Activated CD8-positive, alpha-beta memory T cell treated with anti-CD3 and anti-CD28 coated beads, Interleukin-2, amount 10 ng/mL, durations not matched to agents 7 days and 5 days (primary cell): ENCODE results near the gene DPF3. TPM values are rescaled to one million over a fixed set of nuclear protein-coding genes. Genes with fewer than 3 reads are reported as not detected.

Experiments used
- ATAC-seq: fragments of 150-1000 bp; cut with Tn5 transposase; one replicate; pipeline ENCODE4 v1.10.0; 2021; ENCODE audit warnings: moderate library complexity
- CTCF ChIA-PET: fragments of 350-600 bp; sonication (Branson Sonifier 250); formaldehyde crosslinking; loops from one replicate; lab custom pipeline; 2021; ENCODE audit warnings: antibody characterized with exemption; lab: Charles Lee
- DNase-seq: peaks from one replicate; pipeline ENCODE4 v3.0.0-alpha.2; 2020
- H3K27ac Mint-ChIP-seq: one replicate; pipeline ENCODE4 v1.8.0; 2021; ENCODE audit warnings: mild to moderate bottlenecking, mixed read lengths
- H3K27me3 Mint-ChIP-seq: one replicate; pipeline ENCODE4 v1.8.0; 2021; ENCODE audit warnings: mixed read lengths
- H3K36me3 Mint-ChIP-seq: one replicate; pipeline ENCODE4 v1.8.0; 2021; ENCODE audit warnings: mild to moderate bottlenecking, mixed read lengths
- H3K4me1 Mint-ChIP-seq: one replicate; pipeline ENCODE4 v1.8.0; 2021; ENCODE audit warnings: mixed read lengths
- H3K4me3 Mint-ChIP-seq: one replicate; pipeline ENCODE4 v1.8.0; 2021; ENCODE audit warnings: mild to moderate bottlenecking, moderate library complexity, mixed read lengths
- H3K9me3 Mint-ChIP-seq: one replicate; pipeline ENCODE4 v1.8.0; 2022; ENCODE audit warnings: low read depth, mixed read lengths
- total RNA-seq, 2 experiments: library from RNA; stranded (reverse); gene quantifications; one replicate each; pipeline ENCODE4 v1.2.3, GENCODE V29; 2021

DPF3 gene
- total RNA-seq, 2 experiments from 2014 or later: 10.2 to 12.2 TPM

- peaks cover 64% of the 10 kb centered on the region for H3K27me3 Mint-ChIP-seq
- no peak for DNase-seq
- no peak for ATAC-seq
- CTCF ChIA-PET: no interaction called here
- no peaks in the 10 kb centered on the region for H3K9me3 Mint-ChIP-seq
- no peaks in the 10 kb centered on the region for H3K36me3 Mint-ChIP-seq
- no peaks in the 10 kb centered on the region for H3K4me1 Mint-ChIP-seq
- no peak overlapping the region for H3K4me3 Mint-ChIP-seq
- H3K27ac Mint-ChIP-seq: no peak overlapping the region
Measured at GRCh38 chr14:72920008-72920407, 26.1 kb upstream of the DPF3 start.

DNA sequence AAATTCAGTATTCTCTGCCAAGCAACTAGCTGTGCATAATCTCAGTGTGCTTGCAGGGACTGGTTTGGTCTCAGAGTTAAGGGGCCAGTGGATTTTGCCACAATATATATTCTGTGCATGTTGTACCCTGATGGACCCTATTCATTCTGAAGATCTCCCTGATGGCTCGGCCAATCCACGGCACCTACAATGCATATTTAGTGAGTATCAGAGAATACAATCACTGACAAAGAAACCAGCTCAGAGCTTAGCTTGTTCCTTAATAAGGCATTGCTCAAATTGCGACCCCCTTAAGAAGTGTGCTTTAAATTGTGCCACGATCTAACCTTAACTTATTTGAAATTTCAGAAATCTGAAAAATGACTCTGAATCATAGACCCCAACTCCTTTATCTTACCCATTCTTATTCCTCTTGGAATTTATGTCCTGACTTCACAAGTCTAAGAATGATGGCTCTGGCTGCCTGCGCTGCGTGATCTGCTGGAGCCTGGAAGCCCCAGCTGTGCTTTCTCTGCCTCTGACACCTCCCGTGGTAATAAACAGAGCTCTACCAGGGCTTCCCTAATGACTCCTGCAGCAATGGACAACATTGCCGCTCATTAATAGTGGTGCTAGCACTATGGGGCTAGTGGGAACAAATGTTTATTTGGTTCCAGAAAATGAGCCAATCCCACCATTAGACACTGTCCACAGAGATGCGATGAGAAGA, 23.3 kb upstream of the DPF3 start:
- Mint-ChIP-seq H3K36me3 (no peaks in the 10 kb centered on the region), H3K4me3 (no peak overlapping the region), H3K27ac (no peak overlapping the region), H3K27me3 (peaks cover 72% of the 10 kb centered on the region), H3K4me1 (peaks cover 5% of the 10 kb centered on the region), H3K9me3 (no peaks in the 10 kb centered on the region)
- CTCF ChIA-PET: interaction anchor here (0.6 to 1.3 kb wide), 2 partner anchors 12 to 403 kb away, joined by 3 read pairs; no protein-coding TSS in a partner anchor
- no peak for DNase-seq
- no peak for ATAC-seq

GRCh38 chr14:72916174-72916573, 22.3 kb upstream of the DPF3 start:
- ATAC-seq (no peak), DNase-seq (no peak)
- H3K4me1 Mint-ChIP-seq: peaks cover 7% of the 10 kb centered on the region
- H3K27me3 Mint-ChIP-seq: peaks cover 64% of the 10 kb centered on the region
- no peak overlapping the region for H3K27ac Mint-ChIP-seq
- H3K4me3 Mint-ChIP-seq: no peak overlapping the region
- no peaks in the 10 kb centered on the region for H3K9me3 Mint-ChIP-seq
- CTCF ChIA-PET: no interaction called here
- H3K36me3 Mint-ChIP-seq: no peaks in the 10 kb centered on the region

DNA sequence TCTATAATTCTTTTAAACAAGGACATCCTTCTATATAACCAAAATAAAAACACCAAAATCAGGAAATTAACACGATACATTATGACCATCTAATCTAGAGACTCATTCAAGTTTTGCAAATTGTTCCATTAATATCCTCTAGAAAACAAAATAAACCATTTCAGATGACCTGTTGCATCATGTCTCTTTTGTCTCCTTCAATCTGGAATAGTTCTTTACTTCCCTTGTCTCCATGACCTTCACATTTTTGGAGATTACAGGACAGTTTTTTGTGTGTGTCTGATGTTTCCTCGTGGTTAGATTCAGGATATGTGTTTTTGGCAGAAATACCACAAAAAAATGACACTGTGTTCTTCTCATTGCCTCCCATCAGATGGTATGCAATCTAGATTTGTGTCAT, 19.9 kb upstream of the DPF3 start:
- no peak for ATAC-seq
- Mint-ChIP-seq H3K4me3 (no peak overlapping the region), H3K9me3 (no peaks in the 10 kb centered on the region), H3K27me3 (peaks cover 58% of the 10 kb centered on the region), H3K4me1 (peaks cover 9% of the 10 kb centered on the region), H3K27ac (no peak overlapping the region), H3K36me3 (no peaks in the 10 kb centered on the region)
- CTCF ChIA-PET: no interaction called here
- no peak for DNase-seq

DNA sequence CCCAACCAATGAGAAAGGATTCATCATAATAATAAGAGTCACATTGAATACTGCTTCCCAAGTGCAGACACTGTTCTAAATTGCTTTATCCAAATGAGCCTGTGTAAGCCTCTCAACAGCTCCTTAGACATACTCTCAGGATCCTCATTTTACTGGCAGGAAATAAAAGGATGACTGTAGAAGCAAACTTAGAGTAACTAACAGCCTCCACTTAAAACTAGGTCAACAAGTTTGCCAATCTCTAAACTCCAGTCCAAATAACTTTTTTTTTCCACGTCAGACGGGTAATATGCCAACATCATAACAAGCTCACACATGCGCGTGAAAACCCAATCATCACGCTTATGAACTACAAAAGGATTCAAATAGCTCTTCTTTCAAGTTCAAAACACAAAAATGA, 15.3 kb upstream of the DPF3 start:
- ATAC-seq (no peak), DNase-seq (no peak)
- no peak overlapping the region for H3K27ac Mint-ChIP-seq
- H3K36me3 Mint-ChIP-seq: no peaks in the 10 kb centered on the region
- H3K9me3 Mint-ChIP-seq: no peaks in the 10 kb centered on the region
- H3K27me3 Mint-ChIP-seq: peaks cover 51% of the 10 kb centered on the region
- H3K4me1 Mint-ChIP-seq: peaks cover 25% of the 10 kb centered on the region
- CTCF ChIA-PET: interaction anchor here (0.7 to 3.3 kb wide), 7 partner anchors 11 to 404 kb away, joined by 3 to 40 read pairs (median 3); partner anchors contain the start of gene DCAF4
- H3K4me3 Mint-ChIP-seq: no peak overlapping the region

- H3K4me3 Mint-ChIP-seq: no peak overlapping the region
- no peaks in the 10 kb centered on the region for H3K9me3 Mint-ChIP-seq
- H3K4me1 Mint-ChIP-seq: peaks cover 21% of the 10 kb centered on the region
- no peaks in the 10 kb centered on the region for H3K36me3 Mint-ChIP-seq
- no peak overlapping the region for H3K27ac Mint-ChIP-seq
- CTCF ChIA-PET: interaction anchor here (1.5 to 3.3 kb wide), 2 partner anchors 14 to 392 kb away, joined by 3 to 40 read pairs; no protein-coding TSS in a partner anchor
- H3K27me3 Mint-ChIP-seq: peaks cover 46% of the 10 kb centered on the region
- DNase-seq (no peak), ATAC-seq (no peak)
Measured at GRCh38 chr14:72907886-72908285, 14.0 kb upstream of the DPF3 start.

DNA sequence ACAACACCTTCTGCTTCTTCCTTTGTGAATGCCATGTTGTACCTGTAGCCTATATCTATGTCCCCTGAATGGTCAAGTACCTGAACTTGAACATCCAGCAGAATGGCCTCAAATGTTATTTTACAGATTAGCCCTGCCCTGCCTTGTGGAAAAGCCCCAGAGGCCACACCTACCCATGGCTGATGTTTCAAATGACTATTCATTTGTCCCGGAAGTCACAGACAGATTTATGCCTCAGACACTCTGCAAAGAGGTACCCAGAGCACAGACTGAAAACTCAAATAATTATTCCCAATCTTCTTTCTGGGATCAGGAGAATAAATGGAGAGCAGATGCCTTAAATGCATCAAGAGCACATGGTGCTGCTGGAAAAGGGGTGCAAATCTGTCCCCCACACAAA, 13.0 kb upstream of the DPF3 start:
- no peak for DNase-seq
- ATAC-seq: peak; percentile 60
- peaks cover 21% of the 10 kb centered on the region for H3K4me1 Mint-ChIP-seq
- CTCF ChIA-PET: interaction anchor here (3.3 to 5.0 kb wide), 3 partner anchors 13 to 391 kb away, joined by 35 to 199 read pairs (median 40); partner anchors contain the start of gene DPF3
- H3K27me3 Mint-ChIP-seq: peaks cover 44% of the 10 kb centered on the region
- no peak overlapping the region for H3K27ac Mint-ChIP-seq
- H3K4me3 Mint-ChIP-seq: no peak overlapping the region
- H3K9me3 Mint-ChIP-seq: no peaks in the 10 kb centered on the region
- H3K36me3 Mint-ChIP-seq: no peaks in the 10 kb centered on the region

- Mint-ChIP-seq H3K27ac (no peak overlapping the region), H3K36me3 (no peaks in the 10 kb centered on the region), H3K4me3 (no peak overlapping the region), H3K9me3 (no peaks in the 10 kb centered on the region), H3K27me3 (peaks cover 49% of the 10 kb centered on the region), H3K4me1 (peaks cover 20% of the 10 kb centered on the region)
- CTCF ChIA-PET: interaction anchor here (0.6 to 5.0 kb wide), 6 partner anchors 10 to 1924 kb away, joined by 3 to 199 read pairs (median 4); partner anchors contain the start of gene DPF3
- no peak for DNase-seq
- ATAC-seq: no peak
Measured at GRCh38 chr14:72906316-72906715, 12.4 kb upstream of the DPF3 start.

DNA sequence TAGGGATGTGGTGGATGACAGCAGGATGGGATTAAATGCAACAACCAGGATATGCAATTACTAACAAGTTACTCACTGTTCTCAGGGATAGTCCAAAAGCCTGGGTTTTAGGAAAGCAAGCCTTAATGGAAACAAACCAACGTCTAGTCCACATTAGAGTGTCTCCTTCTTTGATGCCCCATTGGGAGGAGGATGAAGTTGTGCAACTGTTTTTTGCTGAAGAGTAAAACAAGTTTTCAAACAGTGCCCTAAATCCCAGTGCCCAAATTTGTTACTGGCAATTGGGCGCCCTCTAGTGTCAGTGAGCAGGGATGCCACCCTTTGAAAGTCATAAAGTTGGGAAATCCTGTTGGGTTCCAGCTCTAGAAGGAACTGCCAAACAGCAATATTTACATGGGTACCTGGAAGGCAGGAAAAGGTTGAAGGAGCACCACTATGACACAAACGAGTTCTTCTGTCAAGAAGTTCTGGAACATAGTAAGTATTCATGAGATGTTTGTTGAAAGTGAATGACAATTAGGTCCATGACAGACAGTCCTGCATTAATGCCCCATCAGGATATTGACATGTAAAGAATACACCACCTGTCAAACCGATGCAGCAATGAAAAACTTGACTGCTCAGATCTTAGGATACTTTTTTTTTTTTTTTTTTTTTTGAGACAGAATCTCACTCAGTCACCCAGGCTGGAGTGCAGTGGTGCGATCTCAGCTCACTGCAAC, 11.1 kb upstream of the DPF3 start:
- Mint-ChIP-seq H3K27ac (no peak overlapping the region), H3K27me3 (peaks cover 53% of the 10 kb centered on the region), H3K4me1 (peaks cover 17% of the 10 kb centered on the region), H3K4me3 (no peak overlapping the region), H3K36me3 (no peaks in the 10 kb centered on the region), H3K9me3 (no peaks in the 10 kb centered on the region)
- peak; percentile 77 for ATAC-seq
- DNase-seq: peak; percentile 75
- CTCF ChIA-PET: interaction anchor here (0.6 to 5.0 kb wide), 22 partner anchors 8 to 465 kb away, joined by 3 to 199 read pairs (median 4); partner anchors contain the start of gene DPF3

GRCh38 chr14:72904218-72904617, 10.3 kb upstream of the DPF3 start:
- H3K9me3 Mint-ChIP-seq: no peaks in the 10 kb centered on the region
- CTCF ChIA-PET: interaction anchor here (0.6 to 5.0 kb wide), 14 partner anchors 10 to 465 kb away, joined by 3 to 199 read pairs (median 4); partner anchors contain the start of gene DPF3
- H3K36me3 Mint-ChIP-seq: no peaks in the 10 kb centered on the region
- H3K27me3 Mint-ChIP-seq: peaks cover 48% of the 10 kb centered on the region
- no peak overlapping the region for H3K27ac Mint-ChIP-seq
- peaks cover 17% of the 10 kb centered on the region for H3K4me1 Mint-ChIP-seq
- DNase-seq (no peak), ATAC-seq (no peak)
- H3K4me3 Mint-ChIP-seq: no peak overlapping the region

DNA sequence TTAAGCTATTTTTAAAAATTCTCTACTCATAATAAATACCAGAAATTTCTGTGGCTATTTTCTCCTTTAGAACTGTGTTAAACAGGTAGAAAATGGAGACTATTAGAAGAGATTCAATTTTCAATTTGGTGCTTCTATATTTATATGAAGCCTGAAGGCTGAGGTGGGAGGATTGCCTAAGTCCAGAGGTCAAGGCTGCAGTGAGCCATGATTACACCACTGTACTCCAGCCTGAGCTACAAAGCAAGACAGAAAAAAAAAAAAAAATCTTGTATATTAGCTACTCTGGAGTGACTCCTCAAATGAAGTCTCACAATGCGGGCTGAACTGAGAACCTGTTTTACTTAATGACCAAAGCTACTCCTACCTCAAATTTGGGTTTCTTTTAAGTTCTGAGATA, 9.8 kb upstream of the DPF3 start:
- CTCF ChIA-PET: interaction anchor here (0.6 to 5.0 kb wide), 10 partner anchors 10 to 394 kb away, joined by 3 to 199 read pairs (median 3); partner anchors contain the start of gene DPF3
- Mint-ChIP-seq H3K4me3 (no peak overlapping the region), H3K36me3 (no peaks in the 10 kb centered on the region), H3K4me1 (peaks cover 17% of the 10 kb centered on the region), H3K27ac (no peak overlapping the region), H3K27me3 (peaks cover 48% of the 10 kb centered on the region), H3K9me3 (no peaks in the 10 kb centered on the region)
- ATAC-seq (no peak), DNase-seq (no peak)

- CTCF ChIA-PET: interaction anchor here (0.6 to 5.0 kb wide), 5 partner anchors 9 to 393 kb away, joined by 3 to 199 read pairs (median 9); partner anchors contain the start of gene DPF3
- Mint-ChIP-seq H3K4me1 (peaks cover 17% of the 10 kb centered on the region), H3K36me3 (no peaks in the 10 kb centered on the region), H3K4me3 (no peak overlapping the region), H3K9me3 (no peaks in the 10 kb centered on the region), H3K27ac (no peak overlapping the region), H3K27me3 (peaks cover 51% of the 10 kb centered on the region)
- DNase-seq (no peak), ATAC-seq (no peak)
Measured at GRCh38 chr14:72902801-72903530, 9.1 kb upstream of the DPF3 start.

GRCh38 chr14:72901361-72901760, 7.5 kb upstream of the DPF3 start:
- CTCF ChIA-PET: no interaction called here
- H3K4me1 Mint-ChIP-seq: peaks cover 8% of the 10 kb centered on the region
- no peak overlapping the region for H3K27ac Mint-ChIP-seq
- H3K4me3 Mint-ChIP-seq: no peak overlapping the region
- no peak for DNase-seq
- peaks cover 51% of the 10 kb centered on the region for H3K27me3 Mint-ChIP-seq
- H3K9me3 Mint-ChIP-seq: no peaks in the 10 kb centered on the region
- ATAC-seq: no peak
- no peaks in the 10 kb centered on the region for H3K36me3 Mint-ChIP-seq
